Esophagus squamous epithelium (tissue), 4 donors: ENCODE measurements around the gene CAMTA1.

Experiments
- CTCF ChIP-seq, 6 experiments: fragments of 450-650 bp in 4 of 6; fragments of 200-600 bp in 2 of 6; sonication (generic) in 2 of 6; IDR thresholded peaks; one replicate each; pipeline ENCODE4 v1.5.1; 2016 to 2019; ENCODE audit warnings: antibody characterized with exemption in 6 of 6, mild to moderate bottlenecking in 4 of 6, moderate library complexity in 4 of 6
- POLR2A ChIP-seq, 4 donors: fragments of 450-650 bp; IDR thresholded peaks; one replicate each; pipeline ENCODE4 v1.6.1; 2017; ENCODE audit warnings: antibody characterized with exemption in 4 of 4, mild to moderate bottlenecking in 4 of 4, moderate library complexity in 3 of 4

- TF ChIP-seq CTCF (IDR thresholded peaks at IDR 0.05) (no peak), POLR2A (IDR thresholded peaks at IDR 0.05) (no peak)
Measured at GRCh38 chr1:7289694-7290093, 504.4 kb downstream of the CAMTA1 start.
